ENCODE results near the gene PRR11.

DNA sequence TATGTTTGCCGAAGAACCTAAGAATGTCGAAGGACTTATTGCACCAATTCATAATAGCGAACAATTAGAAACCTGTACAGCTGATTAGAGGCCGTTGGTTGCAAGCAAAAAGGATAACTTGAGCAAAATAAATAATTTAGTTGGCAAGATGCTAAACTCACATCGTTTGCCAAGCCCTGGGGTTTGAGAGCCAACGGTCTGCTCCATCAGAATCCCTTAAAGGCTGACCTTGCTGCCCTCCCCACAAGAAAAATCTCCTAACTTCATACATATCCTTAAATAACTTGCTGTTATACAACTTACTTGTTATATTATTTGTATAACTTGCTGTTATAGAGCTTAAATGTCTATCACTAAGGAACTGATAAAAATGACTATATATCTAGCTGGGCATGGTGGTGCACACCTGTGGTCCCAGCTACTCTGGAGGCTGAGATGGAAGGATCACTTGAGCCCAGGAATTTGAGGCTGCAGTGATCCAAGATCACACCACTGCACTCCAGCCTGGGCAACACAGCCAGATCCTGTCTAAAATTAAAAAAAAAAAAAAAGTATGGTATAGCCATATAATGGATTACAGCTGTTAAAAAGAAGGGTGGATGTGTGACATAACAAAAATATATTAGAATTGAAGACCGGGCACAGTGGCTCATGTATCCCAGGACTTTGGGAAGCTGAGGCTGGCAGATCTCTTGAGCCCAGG lies 47.0 kb upstream of the PRR11 start:
- TF ChIP-seq, protein P1, sequence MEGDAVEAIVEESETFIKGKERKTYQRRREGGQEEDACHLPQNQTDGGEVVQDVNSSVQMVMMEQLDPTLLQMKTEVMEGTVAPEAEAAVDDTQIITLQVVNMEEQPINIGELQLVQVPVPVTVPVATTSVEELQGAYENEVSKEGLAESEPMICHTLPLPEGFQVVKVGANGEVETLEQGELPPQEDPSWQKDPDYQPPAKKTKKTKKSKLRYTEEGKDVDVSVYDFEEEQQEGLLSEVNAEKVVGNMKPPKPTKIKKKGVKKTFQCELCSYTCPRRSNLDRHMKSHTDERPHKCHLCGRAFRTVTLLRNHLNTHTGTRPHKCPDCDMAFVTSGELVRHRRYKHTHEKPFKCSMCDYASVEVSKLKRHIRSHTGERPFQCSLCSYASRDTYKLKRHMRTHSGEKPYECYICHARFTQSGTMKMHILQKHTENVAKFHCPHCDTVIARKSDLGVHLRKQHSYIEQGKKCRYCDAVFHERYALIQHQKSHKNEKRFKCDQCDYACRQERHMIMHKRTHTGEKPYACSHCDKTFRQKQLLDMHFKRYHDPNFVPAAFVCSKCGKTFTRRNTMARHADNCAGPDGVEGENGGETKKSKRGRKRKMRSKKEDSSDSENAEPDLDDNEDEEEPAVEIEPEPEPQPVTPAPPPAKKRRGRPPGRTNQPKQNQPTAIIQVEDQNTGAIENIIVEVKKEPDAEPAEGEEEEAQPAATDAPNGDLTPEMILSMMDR (IDR thresholded peaks at IDR 0.05) = no peak
- TF ChIP-seq, protein P2, sequence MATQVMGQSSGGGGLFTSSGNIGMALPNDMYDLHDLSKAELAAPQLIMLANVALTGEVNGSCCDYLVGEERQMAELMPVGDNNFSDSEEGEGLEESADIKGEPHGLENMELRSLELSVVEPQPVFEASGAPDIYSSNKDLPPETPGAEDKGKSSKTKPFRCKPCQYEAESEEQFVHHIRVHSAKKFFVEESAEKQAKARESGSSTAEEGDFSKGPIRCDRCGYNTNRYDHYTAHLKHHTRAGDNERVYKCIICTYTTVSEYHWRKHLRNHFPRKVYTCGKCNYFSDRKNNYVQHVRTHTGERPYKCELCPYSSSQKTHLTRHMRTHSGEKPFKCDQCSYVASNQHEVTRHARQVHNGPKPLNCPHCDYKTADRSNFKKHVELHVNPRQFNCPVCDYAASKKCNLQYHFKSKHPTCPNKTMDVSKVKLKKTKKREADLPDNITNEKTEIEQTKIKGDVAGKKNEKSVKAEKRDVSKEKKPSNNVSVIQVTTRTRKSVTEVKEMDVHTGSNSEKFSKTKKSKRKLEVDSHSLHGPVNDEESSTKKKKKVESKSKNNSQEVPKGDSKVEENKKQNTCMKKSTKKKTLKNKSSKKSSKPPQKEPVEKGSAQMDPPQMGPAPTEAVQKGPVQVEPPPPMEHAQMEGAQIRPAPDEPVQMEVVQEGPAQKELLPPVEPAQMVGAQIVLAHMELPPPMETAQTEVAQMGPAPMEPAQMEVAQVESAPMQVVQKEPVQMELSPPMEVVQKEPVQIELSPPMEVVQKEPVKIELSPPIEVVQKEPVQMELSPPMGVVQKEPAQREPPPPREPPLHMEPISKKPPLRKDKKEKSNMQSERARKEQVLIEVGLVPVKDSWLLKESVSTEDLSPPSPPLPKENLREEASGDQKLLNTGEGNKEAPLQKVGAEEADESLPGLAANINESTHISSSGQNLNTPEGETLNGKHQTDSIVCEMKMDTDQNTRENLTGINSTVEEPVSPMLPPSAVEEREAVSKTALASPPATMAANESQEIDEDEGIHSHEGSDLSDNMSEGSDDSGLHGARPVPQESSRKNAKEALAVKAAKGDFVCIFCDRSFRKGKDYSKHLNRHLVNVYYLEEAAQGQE (IDR thresholded peaks at IDR 0.05; ENCODE audit: insufficient read depth in 1 of 2, low read depth in 2 of 2, low read length in 1 of 2) = no peak
